HG03175 (cell line): ENCODE measurements around the gene LARP1.

ENCODE experiments used
- ATAC-seq: cut with Tn5 transposase; IDR thresholded peaks from one replicate; pipeline ENCODE4 v1.9.1; 2021; ENCODE audit warnings: mild to moderate bottlenecking, moderate library complexity; ENCODE audit not compliant: unreplicated experiment

The LARP1 gene

DNA sequence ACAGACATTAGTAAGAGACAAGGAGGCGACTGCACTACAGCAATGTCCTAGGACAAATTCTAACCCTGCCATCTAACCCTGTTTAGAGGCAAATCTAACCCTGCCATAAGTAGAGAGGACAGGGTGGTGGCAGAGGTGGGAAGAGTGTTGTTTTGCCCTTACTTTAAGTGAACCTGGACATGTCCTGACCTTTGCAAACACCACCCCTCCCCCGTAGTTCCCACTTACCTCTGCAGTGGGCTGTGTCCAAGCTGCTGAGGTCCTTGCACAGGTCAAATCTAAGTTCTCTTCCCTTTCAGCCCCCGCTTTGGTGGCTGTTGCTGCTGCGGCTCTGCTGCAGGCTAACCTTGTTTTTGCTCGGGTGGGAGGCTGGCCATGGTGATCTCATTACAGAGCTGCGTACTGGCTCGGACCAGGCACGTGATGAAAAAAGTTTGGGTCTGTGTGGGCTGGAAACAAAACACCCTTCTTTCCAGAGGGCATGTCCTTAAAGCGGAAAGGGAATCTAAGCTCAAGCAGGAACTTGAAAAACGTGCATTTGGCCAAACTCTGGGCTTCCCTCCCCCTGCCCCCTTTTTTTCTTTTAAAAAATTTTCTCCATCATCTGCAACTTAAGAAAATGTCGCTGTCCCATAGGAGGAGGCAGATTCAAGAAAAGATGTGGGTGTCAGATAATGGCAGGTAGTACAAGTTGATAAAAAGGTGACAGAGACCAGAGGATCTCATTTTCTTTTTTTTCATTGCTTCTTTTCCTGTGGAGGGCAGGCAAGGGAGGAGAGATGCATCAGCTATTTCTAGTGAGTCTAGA, 95.3 kb downstream of the LARP1 start, which contains the start of gene FAXDC2:
TSS of gene FAXDC2 (minus strand) at position 349 of the 808 bp plus-strand sequence. CDS start 12,425 bp downstream, outside the sequence.
- no peak for ATAC-seq

DNA sequence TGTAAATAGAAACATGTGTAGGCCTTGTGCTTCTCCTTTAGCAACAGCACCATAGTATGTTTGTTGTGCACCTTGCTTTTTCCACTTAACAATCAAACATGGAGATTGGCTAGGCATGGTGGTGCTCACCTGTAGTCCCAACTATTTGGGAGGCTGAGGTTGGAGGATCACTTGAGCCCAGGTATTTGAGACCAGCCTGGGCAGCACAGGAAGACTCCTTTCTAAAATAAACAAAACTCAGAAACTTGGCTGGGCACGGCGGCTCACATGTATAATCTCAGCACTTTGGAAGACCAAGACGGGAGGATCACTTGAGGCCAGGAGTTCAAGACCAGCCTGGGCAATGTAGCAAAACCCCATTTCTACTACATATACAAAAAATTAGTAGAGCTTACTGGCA, 96.2 kb downstream of the LARP1 start:
- no peak for ATAC-seq

DNA sequence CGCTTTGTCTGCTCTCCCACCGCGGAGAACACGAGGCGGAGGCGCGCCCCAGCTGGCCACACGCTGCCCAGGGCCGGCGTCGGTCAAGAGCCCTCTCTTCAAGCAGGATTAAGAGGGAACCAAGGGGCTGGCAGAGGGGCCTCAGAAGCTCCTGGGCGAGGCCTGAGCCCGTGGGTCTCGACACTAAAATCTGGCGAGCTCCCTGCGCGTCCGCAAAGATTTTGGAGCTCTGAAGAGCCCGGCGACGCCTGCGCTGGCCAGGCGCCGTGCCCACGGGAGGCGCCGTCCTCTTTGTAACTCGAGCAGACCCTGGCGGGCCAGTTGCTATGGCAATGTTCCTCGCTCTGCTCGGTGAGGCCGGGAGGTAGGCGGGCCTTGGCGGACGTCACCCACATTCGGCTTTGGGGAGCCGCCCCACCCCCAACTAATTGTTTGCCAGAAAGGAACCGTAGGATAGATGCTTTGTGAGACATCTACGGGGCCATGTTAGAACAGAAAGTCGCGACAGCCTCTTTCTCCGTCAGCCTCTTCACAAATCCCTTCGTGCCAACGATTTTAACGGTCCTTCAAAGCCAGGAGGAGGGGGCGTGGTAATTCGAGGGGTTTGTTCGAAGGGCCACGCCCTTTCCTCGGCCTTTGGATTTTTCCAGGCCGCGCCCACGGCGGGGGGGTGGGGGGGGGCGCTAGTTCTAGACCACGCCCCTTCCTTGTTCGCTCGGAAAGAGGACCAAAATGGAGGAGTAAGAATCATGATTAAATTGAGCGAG, 102.5 kb downstream of the LARP1 start:
- ATAC-seq: peak; percentile 62

DNA sequence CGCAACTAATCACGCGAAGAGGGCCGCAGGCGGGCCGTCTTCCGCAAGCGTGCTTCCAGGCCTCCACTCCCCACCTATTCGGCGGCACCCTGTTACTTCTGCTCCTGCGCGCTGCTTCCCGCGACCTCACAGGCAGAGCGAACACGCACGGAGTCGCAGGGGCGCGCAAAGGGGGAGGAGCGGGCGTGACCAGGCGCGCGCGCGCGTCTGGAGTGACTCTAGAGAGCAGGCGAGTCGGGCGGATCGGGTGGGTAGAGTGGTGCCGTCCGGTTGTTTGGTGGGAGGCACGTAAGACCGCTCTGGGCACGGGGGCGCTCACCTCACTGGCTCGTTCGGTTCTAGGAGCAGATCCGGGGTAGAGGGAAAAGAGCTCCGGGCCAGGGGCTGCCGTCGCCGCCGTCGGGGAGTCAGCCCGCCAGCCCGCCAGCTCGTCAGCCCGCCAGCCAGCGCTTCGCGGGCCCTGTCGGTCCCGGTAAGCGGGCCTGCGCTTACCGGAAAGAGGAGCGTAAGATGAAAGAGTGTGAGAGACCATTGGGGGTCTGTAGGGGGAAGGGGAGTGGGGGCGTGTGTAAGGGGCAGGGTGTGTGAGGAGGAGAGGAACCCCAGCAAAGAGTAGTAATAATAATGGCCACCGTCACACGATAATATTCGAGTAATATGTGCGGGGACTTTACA, 103.3 kb downstream of the LARP1 start, which contains the start of gene CNOT8:
TSS of gene CNOT8 (plus strand) at position 331 of the 675 bp plus-strand sequence. CDS start 4,652 bp downstream, outside the sequence.
- peak; percentile 82 for ATAC-seq

DNA sequence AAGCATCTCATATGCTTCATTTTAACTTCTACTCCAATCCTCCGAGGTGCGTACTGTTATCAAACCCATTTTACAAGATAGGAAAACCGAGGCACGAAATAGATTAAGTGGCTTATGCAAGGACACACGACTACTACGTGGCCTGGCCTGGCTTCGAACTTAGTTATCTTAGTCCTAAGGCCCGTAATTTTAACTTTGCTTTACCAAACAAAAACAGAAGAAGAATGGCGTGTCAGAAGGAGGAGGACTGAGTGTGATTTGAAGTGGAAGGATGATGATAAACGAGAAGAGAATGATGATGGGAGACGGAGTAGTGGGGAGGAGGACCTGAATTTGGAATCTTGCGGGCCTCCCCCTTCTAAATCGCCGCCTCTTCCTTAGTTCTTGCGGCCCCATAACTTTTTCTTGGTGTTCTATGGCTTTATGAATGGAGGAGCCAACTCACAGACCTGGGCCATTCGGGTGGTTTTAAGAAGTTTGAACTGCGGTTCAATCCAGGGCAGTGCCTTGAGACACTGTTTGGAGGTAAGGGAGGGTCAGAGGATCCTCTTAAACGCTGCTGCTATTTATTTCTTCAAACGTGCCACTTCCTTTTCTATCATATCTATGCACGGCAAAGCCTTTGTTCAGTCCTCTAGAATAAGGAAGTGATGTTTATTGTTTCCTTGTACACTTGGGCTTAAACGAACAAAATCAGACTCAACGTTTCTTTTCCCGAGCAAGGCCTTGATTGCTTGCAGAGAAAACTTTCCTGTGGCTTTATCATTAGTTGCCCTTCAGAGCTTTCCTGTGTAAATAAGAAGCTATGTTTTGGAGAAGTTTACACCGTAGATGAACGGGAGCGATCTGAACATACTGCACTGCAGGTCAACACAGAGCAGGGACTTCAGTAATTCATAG, 104.0 kb downstream of the LARP1 start:
- peak; percentile 23 for ATAC-seq

DNA sequence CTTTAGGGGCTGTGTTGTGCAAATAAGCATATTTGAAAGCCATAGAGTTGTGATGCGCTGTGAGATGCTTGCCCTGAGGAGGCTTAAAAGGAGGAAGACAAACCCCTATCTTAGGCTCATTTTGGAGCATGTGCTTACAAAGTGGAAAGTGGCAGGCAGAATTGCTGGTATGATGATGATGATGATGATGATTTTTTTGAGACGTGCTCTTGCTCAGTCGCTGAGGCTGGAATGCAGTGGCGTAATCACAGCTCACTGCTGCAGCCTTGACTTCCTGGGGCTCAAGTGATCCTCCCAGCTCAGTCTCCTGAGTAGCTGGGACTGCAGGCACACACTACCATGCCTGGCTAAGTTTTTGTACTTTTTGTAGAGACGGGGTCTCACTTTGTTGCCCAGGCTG, 104.9 kb downstream of the LARP1 start:
- no peak for ATAC-seq

DNA sequence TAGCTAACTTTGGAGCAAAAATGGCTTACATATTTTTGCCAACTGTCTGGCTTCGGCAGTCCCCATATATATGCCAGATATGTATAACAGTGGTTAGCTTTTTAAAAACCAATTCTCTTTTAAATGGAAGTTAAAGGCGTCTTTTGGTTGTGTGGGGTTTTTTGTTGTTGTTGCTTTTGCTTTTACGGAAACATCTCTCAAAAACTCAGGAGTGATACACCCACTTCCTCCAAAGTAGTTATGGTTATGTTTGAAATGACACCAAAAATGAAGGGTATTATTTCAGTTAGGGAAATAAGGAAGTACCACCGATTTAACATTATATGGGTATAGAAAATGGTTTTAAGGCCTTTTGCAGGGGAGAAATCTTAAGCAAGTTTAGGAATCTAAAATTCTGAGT, 105.6 kb downstream of the LARP1 start:
- ATAC-seq: no peak

DNA sequence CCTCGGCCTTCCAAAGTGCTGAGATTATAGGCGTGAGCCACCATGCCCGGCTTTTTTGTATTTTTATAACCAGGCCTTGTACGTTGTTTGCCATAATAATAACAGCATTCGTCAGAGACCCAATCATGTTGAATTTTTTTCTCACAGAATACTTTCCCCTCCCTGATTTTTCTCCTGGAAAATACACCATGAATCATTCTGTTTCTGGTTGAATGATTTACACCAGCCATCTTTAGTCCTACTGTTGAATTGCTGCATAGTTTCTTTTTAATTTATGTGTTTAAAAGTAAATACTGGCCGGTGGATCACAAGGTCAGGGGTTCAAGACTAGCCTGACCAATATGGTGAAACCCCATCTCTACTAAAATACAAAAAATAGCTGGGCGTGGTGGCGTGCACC, 106.8 kb downstream of the LARP1 start:
- no peak for ATAC-seq

DNA sequence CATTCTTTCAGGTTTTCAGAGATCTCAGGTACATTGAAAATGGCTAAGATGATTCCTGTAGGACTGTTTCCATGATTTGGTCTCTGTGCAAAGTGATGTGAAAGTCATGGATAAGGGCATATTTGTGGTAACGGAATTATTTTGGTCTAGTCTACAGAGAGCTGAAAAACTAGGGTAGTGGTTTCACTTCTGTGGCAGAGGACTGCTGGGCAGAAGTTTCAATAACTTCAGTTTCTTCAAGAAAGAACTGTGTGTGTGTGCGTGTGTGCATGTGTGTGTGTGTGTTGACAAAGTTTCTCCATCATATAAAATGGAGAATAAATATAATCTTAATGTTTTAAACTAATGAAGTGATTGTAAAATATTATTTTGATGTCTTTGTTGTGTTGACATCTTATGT, 107.6 kb downstream of the LARP1 start:
- no peak for ATAC-seq

DNA sequence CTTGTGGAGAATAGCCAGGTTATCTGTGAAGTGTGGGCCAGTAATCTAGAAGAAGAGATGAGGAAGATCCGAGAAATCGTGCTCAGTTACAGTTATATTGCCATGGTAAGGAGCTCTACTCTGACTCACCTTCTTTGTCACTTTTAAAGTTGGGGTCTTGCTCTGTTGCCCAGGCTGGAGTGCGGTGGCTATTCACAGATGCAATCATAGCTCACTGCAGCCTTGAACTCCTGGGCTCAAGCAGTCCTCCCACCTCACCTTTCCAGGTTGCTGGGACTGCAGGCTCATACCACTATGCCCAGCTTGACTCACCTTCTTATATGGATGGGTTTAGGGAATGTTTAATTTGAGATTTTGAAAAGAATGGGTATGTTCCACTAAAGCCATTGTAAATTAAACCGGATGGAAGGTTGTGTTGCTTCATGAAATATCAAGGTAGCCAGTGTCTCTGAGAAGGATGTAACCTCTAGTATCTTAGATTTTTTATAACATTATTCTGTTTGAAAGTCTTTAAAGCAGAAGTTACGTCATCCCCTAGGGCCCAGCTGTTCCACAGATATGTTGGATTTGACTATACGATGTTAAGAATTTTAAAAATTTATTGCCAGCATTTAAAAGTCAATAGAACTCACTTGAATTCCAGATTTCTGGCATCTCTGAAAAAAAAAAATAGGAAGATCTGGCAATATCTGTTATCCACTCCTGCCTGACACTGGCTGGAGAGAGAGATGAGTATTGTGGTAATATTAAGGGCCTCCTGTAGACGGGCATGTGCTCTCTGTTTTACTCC, 108.3 kb downstream of the LARP1 start:
- no peak for ATAC-seq

DNA sequence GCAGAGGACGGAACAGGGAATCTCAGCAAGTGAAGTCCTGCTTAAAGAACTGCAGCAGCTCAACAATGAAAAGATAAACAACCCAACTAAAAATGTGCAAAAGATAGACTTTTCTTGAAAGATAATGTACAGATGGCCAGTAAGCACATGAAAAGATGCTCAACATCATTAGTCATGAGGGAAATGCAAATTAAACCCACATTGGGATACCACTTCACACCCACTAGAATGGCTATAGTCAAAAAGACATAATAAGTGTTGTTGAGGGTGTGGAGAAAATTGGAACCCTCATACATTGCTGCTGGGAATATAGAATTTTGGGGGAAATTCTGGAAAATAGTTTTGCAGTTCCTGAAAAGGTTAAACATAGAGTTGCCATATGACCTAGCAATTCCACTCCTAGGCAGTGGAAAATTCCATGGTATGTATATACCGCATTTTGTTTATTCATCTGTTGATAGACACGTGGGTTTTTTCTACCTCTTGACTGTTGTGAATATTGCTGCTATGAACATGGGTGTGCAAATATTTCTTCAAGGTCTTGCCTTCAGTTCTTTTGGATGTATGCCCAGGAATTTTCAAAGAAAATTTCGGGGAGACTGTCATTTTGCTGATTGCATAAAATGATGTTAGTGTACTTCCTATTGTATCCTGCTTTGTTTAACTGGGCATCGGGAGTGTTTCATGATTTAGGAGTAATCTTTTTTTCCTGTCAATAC, 110.4 kb downstream of the LARP1 start:
- ATAC-seq: no peak

DNA sequence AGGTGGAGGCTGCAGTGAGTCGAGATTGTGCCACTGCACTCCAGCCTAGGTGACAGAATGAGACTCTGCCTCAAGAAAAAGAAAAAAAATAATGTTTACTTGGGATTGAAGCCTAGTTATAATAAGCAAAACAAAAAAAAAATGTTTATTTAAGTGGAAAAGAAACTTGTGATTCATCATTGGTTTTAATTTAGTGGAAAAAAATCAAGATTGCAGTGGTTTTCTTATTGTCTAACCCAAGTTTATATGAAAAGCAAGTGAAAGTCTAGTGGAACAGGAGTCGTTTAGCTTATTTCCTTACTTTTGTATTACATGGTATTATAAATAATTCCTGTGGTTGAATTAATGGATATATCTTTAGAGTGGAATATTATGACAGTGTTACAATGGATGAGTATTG, 111.7 kb downstream of the LARP1 start:
- ATAC-seq: no peak
